Measurements from ENCODE around the gene SQSTM1. TPM values are rescaled to one million over a fixed set of nuclear protein-coding genes. Genes with fewer than 3 reads are reported as not detected.

Gene SQSTM1
- total RNA-seq, 1 donor from 2014 or later = 27.6 TPM

DNA sequence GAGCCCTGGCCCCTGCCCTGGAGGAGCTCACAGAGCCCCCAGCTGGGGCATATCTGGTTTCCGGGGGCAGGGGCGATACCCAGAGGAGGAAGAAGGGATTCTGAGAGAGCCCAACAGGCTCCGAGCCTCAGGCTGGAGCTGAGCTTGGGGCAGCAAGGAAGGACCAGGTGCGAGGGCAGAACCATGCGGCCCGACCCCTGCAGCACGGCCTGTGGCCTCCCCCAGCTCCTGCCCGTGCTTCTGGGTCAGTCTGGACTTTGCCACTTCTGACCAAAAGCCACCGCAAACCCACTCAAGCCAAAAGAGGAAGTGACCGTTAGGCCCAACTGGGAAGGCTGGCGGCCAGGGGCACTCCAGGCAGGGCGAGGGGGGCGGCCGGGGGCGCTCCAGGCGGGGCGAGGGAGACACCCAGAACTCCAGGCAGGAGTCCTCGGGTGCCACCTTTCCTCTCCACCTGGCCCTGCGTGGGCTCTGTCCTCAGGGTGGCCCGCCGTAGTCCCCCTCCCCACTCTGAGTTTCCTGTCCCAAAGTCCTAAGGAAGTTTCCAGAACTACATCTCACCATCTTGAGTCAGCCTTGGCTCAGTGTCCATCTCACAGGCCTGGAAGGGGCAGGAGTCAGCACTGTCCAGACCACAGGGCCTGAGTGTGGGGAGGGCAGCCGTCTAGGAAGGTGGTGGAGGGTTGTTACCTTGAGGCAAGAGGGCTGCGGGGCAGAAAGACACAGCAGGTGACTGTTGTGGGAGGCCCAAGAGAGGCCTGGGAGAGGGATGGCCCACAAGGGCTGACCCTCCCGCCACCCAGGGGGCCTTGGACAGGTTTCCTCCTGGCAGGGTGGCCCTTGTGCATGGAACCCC lies 27.9 kb upstream of the SQSTM1 start:
- H3K4me2 ChIP-seq = no peak overlapping the region
- no peak overlapping the region for H3K27ac ChIP-seq
- H3K27me3 ChIP-seq = peaks cover 20% of the 10 kb centered on the region
- H2AFZ ChIP-seq (replicated peaks) = no peak overlapping the region
- Mint-ChIP-seq H3K27me3 (ENCODE audit: insufficient read depth, low read depth) (peaks cover 19% of the 10 kb centered on the region), H3K36me3 (peaks cover 12% of the 10 kb centered on the region), H3K27ac (no peak overlapping the region), H3K4me1 (peaks cover 3% of the 10 kb centered on the region), H3K4me3 (no peak overlapping the region), H3K9me3 (peaks cover 2% of the 10 kb centered on the region)
- H3K79me2 ChIP-seq (ENCODE audit: low read depth) = no peaks in the 10 kb centered on the region
- H3F3A ChIP-seq (ENCODE audit: low read depth) = peaks cover 21% of the 10 kb centered on the region
- DNase-seq (ENCODE audit: low spot score) = no peak
- no peak for TF ChIP-seq EZH2phosphoT487 (IDR thresholded peaks at IDR 0.05)
- no peak for TF ChIP-seq EZH2 (IDR thresholded peaks at IDR 0.05)
- TF ChIP-seq, protein P1, sequence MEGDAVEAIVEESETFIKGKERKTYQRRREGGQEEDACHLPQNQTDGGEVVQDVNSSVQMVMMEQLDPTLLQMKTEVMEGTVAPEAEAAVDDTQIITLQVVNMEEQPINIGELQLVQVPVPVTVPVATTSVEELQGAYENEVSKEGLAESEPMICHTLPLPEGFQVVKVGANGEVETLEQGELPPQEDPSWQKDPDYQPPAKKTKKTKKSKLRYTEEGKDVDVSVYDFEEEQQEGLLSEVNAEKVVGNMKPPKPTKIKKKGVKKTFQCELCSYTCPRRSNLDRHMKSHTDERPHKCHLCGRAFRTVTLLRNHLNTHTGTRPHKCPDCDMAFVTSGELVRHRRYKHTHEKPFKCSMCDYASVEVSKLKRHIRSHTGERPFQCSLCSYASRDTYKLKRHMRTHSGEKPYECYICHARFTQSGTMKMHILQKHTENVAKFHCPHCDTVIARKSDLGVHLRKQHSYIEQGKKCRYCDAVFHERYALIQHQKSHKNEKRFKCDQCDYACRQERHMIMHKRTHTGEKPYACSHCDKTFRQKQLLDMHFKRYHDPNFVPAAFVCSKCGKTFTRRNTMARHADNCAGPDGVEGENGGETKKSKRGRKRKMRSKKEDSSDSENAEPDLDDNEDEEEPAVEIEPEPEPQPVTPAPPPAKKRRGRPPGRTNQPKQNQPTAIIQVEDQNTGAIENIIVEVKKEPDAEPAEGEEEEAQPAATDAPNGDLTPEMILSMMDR (IDR thresholded peaks at IDR 0.05) = no peak
- no peaks in the 10 kb centered on the region for H3K36me3 ChIP-seq
- no peak overlapping the region for H3K9ac ChIP-seq
- peaks cover 13% of the 10 kb centered on the region for H4K20me1 ChIP-seq (ENCODE audit: low read depth)
- H3K9me3 ChIP-seq (ENCODE audit: low read depth) = no peaks in the 10 kb centered on the region
- no peaks in the 10 kb centered on the region for H3K4me1 ChIP-seq
- no peak overlapping the region for H3K4me3 ChIP-seq

GRCh38 chr5:179793468-179794139 lies 27.1 kb upstream of the SQSTM1 start, which contains the start of gene LTC4S:
Gene LTC4S, plus strand, starts transcription at chr5:179793986. Its CDS starts 95 bp downstream, at chr5:179794081.
- Histone ChIP-seq H2AFZ (replicated peaks) (no peak within 1 kb of the TSS), H3K4me3 (no peak within 1 kb of the TSS)
- peaks cover 8% of the 10 kb centered on the region for H3K36me3 Mint-ChIP-seq

GRCh38 chr5:179794171-179794570 lies 26.5 kb upstream of the SQSTM1 start:
- no peak overlapping the region for H3K9ac ChIP-seq
- DNase-seq (ENCODE audit: low spot score) = no peak
- TF ChIP-seq EZH2phosphoT487 (IDR thresholded peaks at IDR 0.05) (no peak), EZH2 (IDR thresholded peaks at IDR 0.05) (no peak)
- TF ChIP-seq, protein P1 (IDR thresholded peaks at IDR 0.05) = no peak
- peaks cover 3% of the 10 kb centered on the region for H3K4me1 Mint-ChIP-seq
- no peaks in the 10 kb centered on the region for H3K79me2 ChIP-seq (ENCODE audit: low read depth)
- H3K9me3 Mint-ChIP-seq = peaks cover 2% of the 10 kb centered on the region
- H4K20me1 ChIP-seq (ENCODE audit: low read depth) = peaks cover 13% of the 10 kb centered on the region
- no peaks in the 10 kb centered on the region for H3K4me1 ChIP-seq
- no peak overlapping the region for H3K4me3 ChIP-seq
- no peaks in the 10 kb centered on the region for H3K36me3 ChIP-seq
- H3K27me3 Mint-ChIP-seq (ENCODE audit: insufficient read depth, low read depth) = peaks cover 20% of the 10 kb centered on the region
- H2AFZ ChIP-seq (replicated peaks) = no peak overlapping the region
- peaks cover 20% of the 10 kb centered on the region for H3K27me3 ChIP-seq
- no peak overlapping the region for H3K27ac Mint-ChIP-seq
- peaks cover 21% of the 10 kb centered on the region for H3F3A ChIP-seq (ENCODE audit: low read depth)
- H3K27ac ChIP-seq = no peak overlapping the region
- H3K4me2 ChIP-seq = no peak overlapping the region
- peak overlapping the region; percentile 80 for H3K4me3 Mint-ChIP-seq
- no peaks in the 10 kb centered on the region for H3K9me3 ChIP-seq (ENCODE audit: low read depth)
- peaks cover 8% of the 10 kb centered on the region for H3K36me3 Mint-ChIP-seq

More at GRCh38 chr5:179793468-179794139, 27.1 kb upstream of the SQSTM1 start, which contains the start of gene LTC4S:
- H3K27me3 ChIP-seq = peaks cover 20% of the 10 kb centered on the region
- no peaks in the 10 kb centered on the region for H3K9me3 ChIP-seq (ENCODE audit: low read depth)
- H3K9me3 Mint-ChIP-seq = peaks cover 2% of the 10 kb centered on the region
- DNase-seq (ENCODE audit: low spot score) = no peak
- no peak within 1 kb of the TSS for H3K27ac ChIP-seq
- no peak for TF ChIP-seq EZH2 (IDR thresholded peaks at IDR 0.05)
- TF ChIP-seq, protein P1 (IDR thresholded peaks at IDR 0.05) = no peak
- H4K20me1 ChIP-seq (ENCODE audit: low read depth) = peaks cover 13% of the 10 kb centered on the region
- no peak within 1 kb of the TSS for H3K9ac ChIP-seq
- H3K27me3 Mint-ChIP-seq (ENCODE audit: insufficient read depth, low read depth) = peaks cover 20% of the 10 kb centered on the region
- H3K79me2 ChIP-seq (ENCODE audit: low read depth) = no peaks in the 10 kb centered on the region
- no peak within 1 kb of the TSS for H3K27ac Mint-ChIP-seq
- no peaks in the 10 kb centered on the region for H3K4me1 ChIP-seq
- H3K36me3 ChIP-seq = no peaks in the 10 kb centered on the region
- peaks cover 3% of the 10 kb centered on the region for H3K4me1 Mint-ChIP-seq
- peaks cover 21% of the 10 kb centered on the region for H3F3A ChIP-seq (ENCODE audit: low read depth)
- H3K4me2 ChIP-seq = no peak within 1 kb of the TSS
- H3K4me3 Mint-ChIP-seq = peak within 1 kb of the TSS; percentile 80

Data from neural progenitor cell (in vitro differentiated cells).